ENCODE data around the gene RPGR. TPM values are rescaled to one million over a fixed set of nuclear protein-coding genes. Genes with fewer than 3 reads are reported as not detected.

The RPGR gene
- total RNA-seq, 1 experiment from 2014 or later, result 10.4 TPM

GRCh38 chrX:38233891-38234667 lies 93.2 kb downstream of the RPGR start:
- 0 out of 2 replicates have a peak overlapping the region, but pooled peaks have one; percentile 12 for H3K4me2 ChIP-seq (ENCODE audit: low read length)
- H3K27me3 ChIP-seq (ENCODE audit: insufficient read depth, low read length), result no peaks in the 10 kb centered on the region
- no peak overlapping the region for H2AFZ ChIP-seq (ENCODE audit: low read depth, low read length, poor library complexity, severe bottlenecking)
- no peak overlapping the region for H3K4me3 ChIP-seq (replicated peaks in 1 of 2; ENCODE audit: low read depth in 1 of 2, low read length in 2 of 2)
- H4K20me1 ChIP-seq (ENCODE audit: insufficient read depth), result no peaks in the 10 kb centered on the region
- no peaks in the 10 kb centered on the region for H3K9me3 ChIP-seq (ENCODE audit: control insufficient read depth in 1 of 2, insufficient read depth in 1 of 2, low read depth in 1 of 2, low read length in 2 of 2)
- H3K4me1 ChIP-seq (ENCODE audit: control insufficient read depth in 1 of 2, insufficient read depth in 2 of 2, low read length in 2 of 2), result peaks cover 0 to 8% of the 10 kb centered on the region in 2 experiments; a peak in 3 of 4 replicates
- no peak for TF ChIP-seq CBX3 (IDR thresholded peaks at IDR 0.05; ENCODE audit: low read depth)
- TF ChIP-seq POLR2AphosphoS5 (IDR thresholded peaks at IDR 0.05; ENCODE audit: low read depth, low read length), result no peak
- TF ChIP-seq YY1 (IDR thresholded peaks at IDR 0.05; ENCODE audit: extremely low read depth, insufficient replicate concordance, low read depth, low read length), result no peak
- no peak for TF ChIP-seq EGR1 (IDR thresholded peaks at IDR 0.05; ENCODE audit: low read depth)
- TF ChIP-seq TCF7L2 (IDR thresholded peaks at IDR 0.05; ENCODE audit: borderline replicate concordance, extremely low read depth, insufficient read depth, insufficient read length), result no peak
- TF ChIP-seq POLR2A (IDR thresholded peaks at IDR 0.05; ENCODE audit: borderline replicate concordance, extremely low read depth, insufficient read depth, insufficient read length), result no peak
- no peak for TF ChIP-seq ZFX (IDR thresholded peaks at IDR 0.05)
- TF ChIP-seq ZBTB33 (IDR thresholded peaks at IDR 0.05; ENCODE audit: extremely low read depth, insufficient replicate concordance, low read length), result no peak
- ChIA-PET RAD21 (ENCODE audit: low non-redundant PET in 1 of 2, low total read pairs in 2 of 2, uncharacterized antibody in 2 of 2, unreplicated experiment in 2 of 2) (no interaction called here), CTCF (no interaction called here), POLR2A (no interaction called here)
- no peak for DNase-seq (ENCODE audit: low read depth, low spot score)
- no peak overlapping the region for H3K27ac ChIP-seq (ENCODE audit: low read depth, low read length)
- no peaks in the 10 kb centered on the region for H3K9me2 ChIP-seq (ENCODE audit: insufficient read depth)
- 0 out of 2 replicates have a peak, but pooled peaks have one; percentile 27 for ATAC-seq
- H3K36me3 ChIP-seq (ENCODE audit: control insufficient read depth in 1 of 2, insufficient read depth in 2 of 2, low read length in 2 of 2), result no peaks in the 10 kb centered on the region
- no TSS peak for BruUV-seq (replicated peaks)
- H3K9ac ChIP-seq (ENCODE audit: low read length), result no peak overlapping the region
- H3K79me2 ChIP-seq (ENCODE audit: insufficient read depth, low read length), result no peaks in the 10 kb centered on the region
- intact Hi-C loops (cut with micrococcal nuclease), result no loop called here
